Smooth muscle cell (in vitro differentiated cells): Measurements from ENCODE around the gene ADCY5. TPM values are rescaled to one million over a fixed set of nuclear protein-coding genes. Genes with fewer than 3 reads are reported as not detected.

Experiments used
- DNase-seq: peaks from one replicate; lab custom pipeline; 2025; ENCODE audit not compliant: unreplicated experiment; lab: John Stamatoyannopoulos, UW
- H2AFZ ChIP-seq: fragments of 200-600 bp; sonication (generic); 2 replicates; pipeline ENCODE4 v1.6.0; 2016; ENCODE audit warnings: antibody characterized with exemption, low read depth, mild to moderate bottlenecking
- H3F3A ChIP-seq: fragments of 200-600 bp; sonication (generic); 2 replicates; pipeline ENCODE4 v1.6.0; 2017; ENCODE audit warnings: antibody characterized with exemption, low read depth
- H3K27ac ChIP-seq: fragments of 200-600 bp; sonication (generic); 2 replicates; pipeline ENCODE4 v1.5.1; 2016; ENCODE audit warnings: low read depth, mild to moderate bottlenecking
- H3K27me3 ChIP-seq: fragments of 200-600 bp; sonication (generic); 2 replicates; pipeline ENCODE4 v1.6.1; 2016; ENCODE audit warnings: low read depth, mild to moderate bottlenecking
- H3K36me3 ChIP-seq: fragments of 200-600 bp; sonication (generic); 2 replicates; pipeline ENCODE4 v1.5.1; 2016; ENCODE audit warnings: low read depth
- H3K4me1 ChIP-seq: fragments of 200-600 bp; sonication (generic); 2 replicates; pipeline ENCODE4 v1.5.1; 2016; ENCODE audit warnings: low read depth
- H3K4me2 ChIP-seq: fragments of 200-600 bp; sonication (generic); 2 replicates; pipeline ENCODE4 v1.6.0; 2016; ENCODE audit warnings: mild to moderate bottlenecking
- H3K4me3 ChIP-seq: fragments of 200-600 bp; sonication (generic); 2 replicates; pipeline ENCODE4 v1.5.1; 2016; ENCODE audit warnings: mild to moderate bottlenecking
- H3K79me2 ChIP-seq: fragments of 200-600 bp; sonication (generic); 2 replicates; pipeline ENCODE4 v1.6.0; 2016; ENCODE audit warnings: low read depth, mild to moderate bottlenecking
- H3K9ac ChIP-seq: fragments of 200-600 bp; sonication (generic); 2 replicates; pipeline ENCODE4 v1.6.0; 2016; ENCODE audit warnings: low read depth
- H3K9me3 ChIP-seq: fragments of 200-600 bp; sonication (generic); replicated peaks from 2 replicates; pipeline ENCODE4 v1.5.1; 2016; ENCODE audit warnings: low read depth
- H4K20me1 ChIP-seq: fragments of 200-600 bp; sonication (generic); 2 replicates; pipeline ENCODE4 v1.6.0; 2016; ENCODE audit warnings: low read depth
- WGBS: methylation state at CpG from one replicate; pipeline ENCODE4 v1.1.7; 2016; ENCODE audit warnings: low lambda C conversion rate; 5-methylcytosine and 5-hydroxymethylcytosine counted together
- polyA plus RNA-seq: library from polyadenylated mRNA; unstranded; fragments of >200 nt; fragmentation: Nextera tagmentation; extraction: Ambion mirVana; gene quantifications from 2 replicates; pipeline ENCODE4 v1.2.1, GENCODE V29; 2016
- total RNA-seq: library from RNA; depleted of rRNA; stranded (reverse); fragments of >200 nt; gene quantifications from 2 replicates; pipeline ENCODE4 v1.2.3, GENCODE V29; 2014
- TF ChIP-seq, protein P1 (sequence below): fragments of 200-600 bp; sonication (generic); IDR thresholded peaks from 2 replicates; pipeline ENCODE4 v1.5.1; 2017; ENCODE audit warnings: borderline replicate concordance, mild to moderate bottlenecking, antibody characterized with exemption; ENCODE audit not compliant: insufficient read depth, poor library complexity, severe bottlenecking

The ADCY5 gene
- total and polyA plus RNA-seq, 2 experiments from 2014 or later: 0.50 to 0.58 TPM

DNA sequence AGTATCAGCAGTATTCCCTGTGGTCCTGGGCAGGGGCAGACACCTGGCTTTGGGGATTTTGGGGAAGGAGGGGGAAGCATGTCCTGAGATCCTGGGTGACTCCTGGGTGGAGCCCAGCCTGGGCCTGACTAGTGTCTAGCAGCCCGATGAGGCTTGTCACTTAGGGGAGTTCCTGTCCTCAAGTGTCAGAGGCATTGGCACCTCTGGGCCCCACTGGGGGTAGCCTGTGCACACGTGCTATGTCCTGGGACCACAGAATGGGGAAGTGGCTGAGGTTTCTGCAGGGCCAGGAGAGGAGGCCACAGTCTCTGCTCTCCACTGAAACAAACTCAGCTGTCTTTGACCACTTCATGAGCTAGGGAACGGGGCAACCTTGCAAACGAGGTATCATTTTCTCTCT lies 31.5 kb upstream of the ADCY5 start:
- WGBS: 78% methylated on average over 4 of the region's 4 CpGs
- Histone ChIP-seq H4K20me1 (no peaks in the 10 kb centered on the region), H3K9me3 (no peaks in the 10 kb centered on the region), H3K4me3 (no peak overlapping the region), H3K79me2 (no peaks in the 10 kb centered on the region), H3K9ac (no peak overlapping the region), H3F3A (no peaks in the 10 kb centered on the region), H3K27me3 (peaks cover 45% of the 10 kb centered on the region), H2AFZ (no peak overlapping the region), H3K4me2 (no peak overlapping the region), H3K4me1 (no peaks in the 10 kb centered on the region), H3K36me3 (no peaks in the 10 kb centered on the region), H3K27ac (no peak overlapping the region)
- TF ChIP-seq, protein P1, sequence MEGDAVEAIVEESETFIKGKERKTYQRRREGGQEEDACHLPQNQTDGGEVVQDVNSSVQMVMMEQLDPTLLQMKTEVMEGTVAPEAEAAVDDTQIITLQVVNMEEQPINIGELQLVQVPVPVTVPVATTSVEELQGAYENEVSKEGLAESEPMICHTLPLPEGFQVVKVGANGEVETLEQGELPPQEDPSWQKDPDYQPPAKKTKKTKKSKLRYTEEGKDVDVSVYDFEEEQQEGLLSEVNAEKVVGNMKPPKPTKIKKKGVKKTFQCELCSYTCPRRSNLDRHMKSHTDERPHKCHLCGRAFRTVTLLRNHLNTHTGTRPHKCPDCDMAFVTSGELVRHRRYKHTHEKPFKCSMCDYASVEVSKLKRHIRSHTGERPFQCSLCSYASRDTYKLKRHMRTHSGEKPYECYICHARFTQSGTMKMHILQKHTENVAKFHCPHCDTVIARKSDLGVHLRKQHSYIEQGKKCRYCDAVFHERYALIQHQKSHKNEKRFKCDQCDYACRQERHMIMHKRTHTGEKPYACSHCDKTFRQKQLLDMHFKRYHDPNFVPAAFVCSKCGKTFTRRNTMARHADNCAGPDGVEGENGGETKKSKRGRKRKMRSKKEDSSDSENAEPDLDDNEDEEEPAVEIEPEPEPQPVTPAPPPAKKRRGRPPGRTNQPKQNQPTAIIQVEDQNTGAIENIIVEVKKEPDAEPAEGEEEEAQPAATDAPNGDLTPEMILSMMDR: no peak
- DNase-seq: no peak

DNA sequence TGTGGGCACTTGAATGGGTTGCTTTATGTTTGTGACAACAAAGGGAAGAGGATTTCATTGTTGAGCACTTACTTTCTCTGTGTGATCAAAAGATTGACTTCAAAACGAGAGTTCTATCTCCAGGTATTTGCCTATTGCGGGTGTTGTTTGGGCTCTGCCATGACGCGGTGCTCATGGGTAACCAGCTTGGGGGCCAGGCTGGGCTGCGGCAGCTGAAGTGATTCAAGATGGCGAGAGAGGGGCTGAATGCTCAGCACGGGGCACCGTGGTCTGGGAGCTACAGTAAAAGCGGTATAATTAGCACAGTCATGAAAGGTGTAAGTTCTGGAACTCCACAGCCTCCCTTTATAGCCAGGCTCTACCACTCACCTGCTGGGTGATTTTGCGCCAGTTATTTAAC lies 31.0 kb upstream of the ADCY5 start:
- TF ChIP-seq, protein P1: no peak
- H3K4me1 ChIP-seq: no peaks in the 10 kb centered on the region
- H3K36me3 ChIP-seq: no peaks in the 10 kb centered on the region
- WGBS: 95% methylated on average over 10 of the region's 10 CpGs
- H3K9ac ChIP-seq: no peak overlapping the region
- no peaks in the 10 kb centered on the region for H3K79me2 ChIP-seq
- no peak for DNase-seq
- no peaks in the 10 kb centered on the region for H4K20me1 ChIP-seq
- H3K27me3 ChIP-seq: peaks cover 51% of the 10 kb centered on the region
- H3K27ac ChIP-seq: no peak overlapping the region
- no peak overlapping the region for H3K4me2 ChIP-seq
- H2AFZ ChIP-seq: no peak overlapping the region
- H3K9me3 ChIP-seq: no peaks in the 10 kb centered on the region
- no peak overlapping the region for H3K4me3 ChIP-seq
- no peaks in the 10 kb centered on the region for H3F3A ChIP-seq

DNA sequence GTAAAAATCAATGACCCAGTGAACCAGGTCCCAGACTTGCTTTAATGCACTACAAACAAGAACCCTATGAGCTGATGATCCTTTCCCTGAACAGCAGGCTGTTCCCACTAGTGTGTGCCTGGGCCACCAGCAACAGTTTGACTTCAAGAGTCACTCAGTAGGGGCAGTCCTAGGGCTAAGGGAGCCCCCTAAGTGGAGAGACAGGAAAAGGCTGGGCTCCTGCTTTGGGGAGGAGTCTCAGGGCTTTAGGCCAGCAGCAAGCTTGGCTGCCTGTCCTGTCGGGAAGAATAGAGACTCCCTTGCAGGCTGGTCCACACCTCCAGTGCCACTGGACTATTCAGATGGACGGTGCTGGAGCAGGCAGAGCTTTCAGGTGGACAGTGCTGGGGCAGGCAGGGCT lies 29.4 kb upstream of the ADCY5 start:
- H4K20me1 ChIP-seq: no peaks in the 10 kb centered on the region
- H3K9me3 ChIP-seq: no peaks in the 10 kb centered on the region
- H3K9ac ChIP-seq: no peak overlapping the region
- DNase-seq: no peak
- H3K27ac ChIP-seq: no peak overlapping the region
- H3F3A ChIP-seq: no peaks in the 10 kb centered on the region
- H2AFZ ChIP-seq: no peak overlapping the region
- H3K4me1 ChIP-seq: no peaks in the 10 kb centered on the region
- no peaks in the 10 kb centered on the region for H3K36me3 ChIP-seq
- TF ChIP-seq, protein P1: no peak
- no peak overlapping the region for H3K4me3 ChIP-seq
- H3K27me3 ChIP-seq: peaks cover 58% of the 10 kb centered on the region
- WGBS: 44% methylated on average over 2 of the region's 2 CpGs
- H3K79me2 ChIP-seq: no peaks in the 10 kb centered on the region
- no peak overlapping the region for H3K4me2 ChIP-seq

DNA sequence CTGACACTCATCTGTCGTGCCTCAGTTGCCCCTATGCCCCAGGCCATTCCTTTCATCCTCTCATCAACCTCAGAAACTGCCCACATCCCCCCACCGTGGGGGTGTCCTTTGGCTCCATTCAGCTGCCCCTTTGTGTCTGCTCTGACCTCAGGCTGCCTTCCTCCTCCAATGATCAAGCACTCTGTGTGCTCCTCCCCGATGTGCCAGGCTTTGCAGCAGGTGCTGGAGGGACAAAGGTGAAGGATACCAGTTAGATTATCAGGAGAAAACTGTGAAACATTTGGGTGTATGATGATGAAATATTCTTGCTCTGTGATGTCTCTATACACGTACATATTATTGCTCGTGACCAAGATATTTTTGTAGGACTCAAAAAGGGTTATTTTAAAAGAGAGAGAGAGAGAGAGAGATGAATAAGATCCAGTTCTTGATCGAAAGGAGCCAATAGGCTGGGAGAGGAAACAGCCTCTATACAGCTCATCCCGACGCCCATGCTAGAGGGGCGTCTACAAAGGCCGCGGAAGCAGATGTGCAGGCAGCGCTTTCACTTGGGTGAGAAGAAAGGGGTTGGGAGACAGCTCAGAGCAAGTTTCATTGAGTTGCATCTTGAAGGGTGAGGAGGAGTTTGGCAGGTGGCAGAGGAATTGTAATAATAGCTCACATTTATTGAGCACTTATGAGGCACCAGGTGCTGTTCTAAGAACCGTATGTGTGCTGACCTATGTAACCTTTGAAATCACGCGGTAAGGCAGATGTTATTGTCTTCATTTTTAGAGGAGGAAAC lies 28.3 kb upstream of the ADCY5 start:
- 91% methylated on average over 15 of the region's 15 CpGs for WGBS
- peaks cover 57% of the 10 kb centered on the region for H3K27me3 ChIP-seq

More for the DNA sequence above, 28.3 kb upstream of the ADCY5 start:
- no peak for DNase-seq
- Histone ChIP-seq H3K4me1 (no peaks in the 10 kb centered on the region), H3K9me3 (no peaks in the 10 kb centered on the region), H3K79me2 (no peaks in the 10 kb centered on the region), H3K4me3 (no peak overlapping the region), H3K4me2 (no peak overlapping the region), H3K9ac (no peak overlapping the region), H2AFZ (no peak overlapping the region), H3K36me3 (no peaks in the 10 kb centered on the region), H3K27ac (no peak overlapping the region), H4K20me1 (no peaks in the 10 kb centered on the region), H3F3A (no peaks in the 10 kb centered on the region)
- TF ChIP-seq, protein P1: no peak
